Naive thymus-derived CD4-positive, alpha-beta T cell (primary cell): ENCODE results near the gene FOSL1. TPM values are rescaled to one million over a fixed set of nuclear protein-coding genes. Genes with fewer than 3 reads are reported as not detected.

Source experiments
- ATAC-seq: fragments of 150-1000 bp; cut with Tn5 transposase; 2 replicates; pipeline ENCODE4 v1.10.0; 2021; ENCODE audit warnings: mild to moderate bottlenecking, moderate library complexity
- CTCF ChIA-PET: fragments of 350-600 bp; sonication (Branson Sonifier 250); formaldehyde crosslinking; loops from one replicate; lab custom pipeline; 2021; ENCODE audit warnings: antibody characterized with exemption; lab: Charles Lee
- POLR2A ChIA-PET: fragments of 350-600 bp; sonication (Branson Sonifier 250); formaldehyde crosslinking; loops from one replicate; lab custom pipeline; 2021; ENCODE audit warnings: antibody characterized with exemption, inconsistent platforms; lab: Charles Lee
- DNase-seq, 9 donors: peaks; one replicate each; pipeline versions ENCODE4 v3.0.0 to v3.0.0-alpha.2; 2020 to 2022; ENCODE audit warnings: mixed read lengths in 1 of 9
- H3K27ac ChIP-seq: one replicate; pipeline ENCODE4 v1.7.0; 2013; ENCODE audit warnings: mild to moderate bottlenecking, low read depth, low read length, moderate library complexity
- H3K27me3 ChIP-seq, 2 donors: one replicate each; pipeline ENCODE4 v1.7.0; 2013; ENCODE audit warnings: low read length in 2 of 2, mild to moderate bottlenecking in 2 of 2, moderate library complexity in 2 of 2; ENCODE audit not compliant: control insufficient read depth in 2 of 2, insufficient read depth in 2 of 2
- H3K36me3 ChIP-seq, 3 experiments: 1 replicate in 2 of 3; 2 replicates in 1 of 3; pipeline ENCODE4 v1.7.0; 2013; ENCODE audit warnings: low read length in 3 of 3, mild to moderate bottlenecking in 3 of 3, moderate library complexity in 1 of 3; ENCODE audit not compliant: insufficient read depth in 3 of 3, control insufficient read depth in 2 of 3
- H3K4me1 ChIP-seq, 2 donors: one replicate each; pipeline ENCODE4 v1.7.0; 2013; ENCODE audit warnings: low read length in 2 of 2, mild to moderate bottlenecking in 2 of 2, moderate library complexity in 1 of 2; ENCODE audit not compliant: control insufficient read depth in 2 of 2, insufficient read depth in 2 of 2
- H3K4me3 ChIP-seq: 2 replicates; pipeline ENCODE4 v1.7.0; 2013; ENCODE audit warnings: mild to moderate bottlenecking, low read length
- H3K9me3 ChIP-seq, 3 experiments: 1 replicate in 2 of 3; 2 replicates in 1 of 3; pipeline ENCODE4 v1.7.0; 2013; ENCODE audit warnings: low read length in 3 of 3; ENCODE audit not compliant: control insufficient read depth in 2 of 3
- H3K27ac Mint-ChIP-seq, 9 donors: one replicate each; pipeline ENCODE4 v1.8.0; 2020 to 2022; ENCODE audit warnings: mixed read lengths in 9 of 9, mild to moderate bottlenecking in 8 of 9, moderate library complexity in 5 of 9, inconsistent platforms in 2 of 9
- H3K27me3 Mint-ChIP-seq, 5 donors: one replicate each; pipeline ENCODE4 v1.8.0; 2021 to 2022; ENCODE audit warnings: mixed read lengths in 5 of 5, mild to moderate bottlenecking in 1 of 5
- H3K36me3 Mint-ChIP-seq, 5 donors: one replicate each; pipeline ENCODE4 v1.8.0; 2020 to 2022; ENCODE audit warnings: mixed read lengths in 5 of 5, mild to moderate bottlenecking in 3 of 5, inconsistent platforms in 1 of 5
- H3K4me1 Mint-ChIP-seq, 7 donors: one replicate each; pipeline ENCODE4 v1.8.0; 2020 to 2022; ENCODE audit warnings: mixed read lengths in 7 of 7, mild to moderate bottlenecking in 3 of 7, inconsistent platforms in 1 of 7
- H3K4me3 Mint-ChIP-seq, 10 donors: one replicate each; pipeline ENCODE4 v1.8.0; 2020 to 2022; ENCODE audit warnings: mild to moderate bottlenecking in 10 of 10, mixed read lengths in 10 of 10, moderate library complexity in 6 of 10, inconsistent platforms in 2 of 10
- H3K9me3 Mint-ChIP-seq, 11 donors: one replicate each; pipeline ENCODE4 v1.8.0; 2020 to 2022; ENCODE audit warnings: mixed read lengths in 11 of 11, mild to moderate bottlenecking in 4 of 11, inconsistent platforms in 1 of 11, moderate library complexity in 1 of 11
- intact Hi-C, 2 donors: fragments of 100-400 bp; cut with micrococcal nuclease; formaldehyde crosslinking; loops; one replicate each; pipeline ENCODE4 v1.15.1; 2023
- polyA plus RNA-seq, 2 donors: library from polyadenylated mRNA; unstranded; fragments of 300-500 nt; fragmentation: Illumina TruSeq; gene quantifications; one replicate each; pipeline ENCODE4 v1.2.3, GENCODE V29; 2021
- total RNA-seq, 6 experiments: library from RNA in 5 of 6; stranded (reverse) in 5 of 6; gene quantifications; 1 replicate in 5 of 6; 2 replicates in 1 of 6; pipeline ENCODE4 v1.2.3 and lab custom pipeline; 2021 to 2026

The FOSL1 gene
- total and polyA plus RNA-seq, 7 experiments from 2014 or later = 2.8 to 25.7 (median 4.0) TPM; not detected in 4

GRCh38 chr11:65915821-65916251 lies 15.6 kb upstream of the FOSL1 start:
- ChIA-PET CTCF (interaction anchor here (0.7 kb wide), 1 partner anchor 31 kb away, joined by 4 read pairs; no protein-coding TSS in a partner anchor), POLR2A (interaction anchor here (1.0 to 2.8 kb wide), 4 partner anchors 12 to 25 kb away, joined by 3 to 17 read pairs (median 4); partner anchors contain the start of gene CCDC85B)
- Histone ChIP-seq H3K4me3 (no peak overlapping the region), H3K4me1 (peaks cover 22 to 26% of the 10 kb centered on the region in 2 donors), H3K9me3 (no peaks in the 10 kb centered on the region), H3K36me3 (peaks cover 0 to 12% (median 0%) of the 10 kb centered on the region in 3 experiments), H3K27me3 (no peaks in the 10 kb centered on the region), H3K27ac (no peak overlapping the region)
- intact Hi-C loops = no loop called here
- no peaks in the 10 kb centered on the region for H3K9me3 Mint-ChIP-seq
- H3K36me3 Mint-ChIP-seq = peaks cover 0 to 21% (median 0%) of the 10 kb centered on the region in 5 donors
- ATAC-seq (no peak), DNase-seq (no peak)
- peak overlapping the region in 2 of 10 donors; percentile 52 to 72 for H3K4me3 Mint-ChIP-seq
- H3K27ac Mint-ChIP-seq = peak overlapping the region in 2 of 9 donors; percentile 84 to 87
- H3K4me1 Mint-ChIP-seq = peaks cover 24 to 42% (median 29%) of the 10 kb centered on the region in 7 donors
- H3K27me3 Mint-ChIP-seq = peaks cover 0 to 2% (median 0%) of the 10 kb centered on the region in 5 donors

- DNase-seq (no peak), ATAC-seq (no peak)
- H3K27me3 Mint-ChIP-seq = peaks cover 0 to 2% (median 0%) of the 10 kb centered on the region in 5 donors
- peaks cover 16 to 20% of the 10 kb centered on the region in 2 donors for H3K4me1 ChIP-seq
- no peaks in the 10 kb centered on the region for H3K27me3 ChIP-seq
- no peaks in the 10 kb centered on the region for H3K9me3 Mint-ChIP-seq
- intact Hi-C loops = no loop called here
- peaks cover 24 to 37% (median 27%) of the 10 kb centered on the region in 7 donors for H3K4me1 Mint-ChIP-seq
- H3K27ac ChIP-seq = no peak overlapping the region
- peaks cover 0 to 7% (median 0%) of the 10 kb centered on the region in 3 experiments for H3K36me3 ChIP-seq
- H3K36me3 Mint-ChIP-seq = peaks cover 0 to 19% (median 0%) of the 10 kb centered on the region in 5 donors
- ChIA-PET CTCF (interaction anchor here (0.7 to 1.1 kb wide), 3 partner anchors 26 to 31 kb away, joined by 3 to 5 read pairs (median 4); no protein-coding TSS in a partner anchor), POLR2A (interaction anchor here (0.6 to 2.8 kb wide), 8 partner anchors 8 to 55 kb away, joined by 3 to 17 read pairs (median 3); partner anchors contain the start of genes CCDC85B and MUS81)
- H3K27ac Mint-ChIP-seq = peak overlapping the region in 6 of 9 donors; percentile 7 to 70 (median 32)
- no peak overlapping the region for H3K4me3 ChIP-seq
- H3K9me3 ChIP-seq = no peaks in the 10 kb centered on the region
- H3K4me3 Mint-ChIP-seq = peak overlapping the region in 7 of 10 donors; percentile 10 to 46 (median 29)
These were observed 15.1 kb upstream of the FOSL1 start for GRCh38 chr11:65915101-65915820.

GRCh38 chr11:65912845-65913244 lies 12.7 kb upstream of the FOSL1 start:
- H3K4me1 ChIP-seq = peaks cover 11 to 13% of the 10 kb centered on the region in 2 donors
- H3K4me3 ChIP-seq = no peak overlapping the region
- no peaks in the 10 kb centered on the region for H3K27me3 ChIP-seq
- no peak overlapping the region for H3K27ac Mint-ChIP-seq
- H3K9me3 Mint-ChIP-seq = no peaks in the 10 kb centered on the region
- POLR2A ChIA-PET = interaction anchor here (2.3 to 3.3 kb wide), 2 partner anchors 12 to 23 kb away, joined by 7 to 18 read pairs; partner anchors contain the start of genes CCDC85B, FIBP and FOSL1
- ATAC-seq (no peak), DNase-seq (no peak)
- H3K4me1 Mint-ChIP-seq = peaks cover 23 to 35% (median 26%) of the 10 kb centered on the region in 7 donors
- intact Hi-C loops = no loop called here
- no peak overlapping the region for H3K4me3 Mint-ChIP-seq
- H3K36me3 Mint-ChIP-seq = peaks cover 0 to 16% (median 0%) of the 10 kb centered on the region in 5 donors
- no peak overlapping the region for H3K27ac ChIP-seq
- peaks cover 0 to 7% (median 0%) of the 10 kb centered on the region in 3 experiments for H3K36me3 ChIP-seq
- H3K27me3 Mint-ChIP-seq = peaks cover 0 to 8% (median 0%) of the 10 kb centered on the region in 5 donors
- CTCF ChIA-PET = no interaction called here
- no peaks in the 10 kb centered on the region for H3K9me3 ChIP-seq

- DNase-seq = no peak
- POLR2A ChIA-PET = interaction anchor here (0.9 to 3.3 kb wide), 3 partner anchors 11 to 49 kb away, joined by 3 to 18 read pairs (median 7); partner anchors contain the start of genes CCDC85B, FIBP, FOSL1 and SART1
- Mint-ChIP-seq H3K36me3 (peaks cover 0 to 13% (median 0%) of the 10 kb centered on the region in 5 donors), H3K9me3 (no peaks in the 10 kb centered on the region), H3K4me3 (no peak overlapping the region), H3K27ac (peak overlapping the region in 1 of 9 donors; percentile 5), H3K4me1 (peaks cover 18 to 30% (median 21%) of the 10 kb centered on the region in 7 donors), H3K27me3 (peaks cover 0 to 9% (median 0%) of the 10 kb centered on the region in 5 donors)
- CTCF ChIA-PET = interaction anchor here (0.9 to 1.3 kb wide), 3 partner anchors 11 to 27 kb away, joined by 3 to 4 read pairs (median 3); partner anchors contain the start of gene CCDC85B
- intact Hi-C loops = no loop called here
- Histone ChIP-seq H3K4me1 (peaks cover 2 to 5% of the 10 kb centered on the region in 2 donors), H3K9me3 (no peaks in the 10 kb centered on the region), H3K27me3 (no peaks in the 10 kb centered on the region), H3K4me3 (no peak overlapping the region), H3K36me3 (peaks cover 0 to 4% (median 0%) of the 10 kb centered on the region in 3 experiments), H3K27ac (no peak overlapping the region)
- ATAC-seq = no peak
These were observed 11.7 kb upstream of the FOSL1 start for GRCh38 chr11:65911682-65912568.

GRCh38 chr11:65907878-65908277 lies 7.7 kb upstream of the FOSL1 start:
- H3K36me3 ChIP-seq = no peaks in the 10 kb centered on the region
- no peaks in the 10 kb centered on the region for H3K4me1 ChIP-seq
- no peaks in the 10 kb centered on the region for H3K9me3 Mint-ChIP-seq
- ATAC-seq = no peak
- H3K27ac ChIP-seq = no peak overlapping the region
- DNase-seq = no peak
- intact Hi-C loops = loop anchor here in 1 of 2 donors (10.0 kb wide), 1 partner anchor 147 kb away; the partner anchor contains the start of gene SF3B2
- CTCF ChIA-PET = no interaction called here
- H3K4me3 Mint-ChIP-seq = no peak overlapping the region
- POLR2A ChIA-PET = interaction anchor here (0.6 to 4.2 kb wide), 4 partner anchors 10 to 39 kb away, joined by 3 to 27 read pairs (median 6); partner anchors contain the start of genes C11orf68, CCDC85B and FIBP
- H3K9me3 ChIP-seq = no peaks in the 10 kb centered on the region
- peaks cover 0 to 11% (median 3%) of the 10 kb centered on the region in 7 donors for H3K4me1 Mint-ChIP-seq
- H3K27ac Mint-ChIP-seq = no peak overlapping the region
- H3K27me3 Mint-ChIP-seq = peaks cover 0 to 23% (median 5%) of the 10 kb centered on the region in 5 donors
- H3K4me3 ChIP-seq = no peak overlapping the region
- no peaks in the 10 kb centered on the region for H3K36me3 Mint-ChIP-seq
- H3K27me3 ChIP-seq = no peaks in the 10 kb centered on the region
